ENCODE results near the gene PLEKHG4.

The PLEKHG4 gene

GRCh38 chr16:67260426-67261063, 18.8 kb upstream of the PLEKHG4 start:
- DNase-seq (ENCODE audit: low read depth, low spot score): peak; percentile 70

- DNase-seq (ENCODE audit: low read depth, low spot score): peak; percentile 18
These were observed 16.1 kb upstream of the PLEKHG4 start for GRCh38 chr16:67263201-67263600.

GRCh38 chr16:67264277-67264676, 15.1 kb upstream of the PLEKHG4 start:
- no peak for DNase-seq (ENCODE audit: low read depth, low spot score)

- DNase-seq (ENCODE audit: low read depth, low spot score): no peak
These were observed 14.5 kb upstream of the PLEKHG4 start for GRCh38 chr16:67264866-67265265.

GRCh38 chr16:67265834-67266233, 13.5 kb upstream of the PLEKHG4 start:
- DNase-seq (ENCODE audit: low read depth, low spot score): no peak

GRCh38 chr16:67268136-67268579, 11.2 kb upstream of the PLEKHG4 start:
- peak; percentile 81 for DNase-seq (ENCODE audit: low read depth, low spot score)

GRCh38 chr16:67269766-67270165, 9.6 kb upstream of the PLEKHG4 start:
- DNase-seq (ENCODE audit: low read depth, low spot score): peak; percentile 65

- no peak for DNase-seq (ENCODE audit: low read depth, low spot score)
These were observed 8.4 kb upstream of the PLEKHG4 start for GRCh38 chr16:67270931-67271338.

- no peak for DNase-seq (ENCODE audit: low read depth, low spot score)
These were observed 7.9 kb upstream of the PLEKHG4 start for GRCh38 chr16:67271446-67271845.

GRCh38 chr16:67275321-67275720, 4.0 kb upstream of the PLEKHG4 start:
- no peak for DNase-seq (ENCODE audit: low read depth, low spot score)

- no peak for DNase-seq (ENCODE audit: low read depth, low spot score)
These were observed 1.9 kb upstream of the PLEKHG4 start for GRCh38 chr16:67277294-67277998.

GRCh38 chr16:67277999-67278772, 1.1 kb upstream of the PLEKHG4 start:
- no peak for DNase-seq (ENCODE audit: low read depth, low spot score)

- no peak for DNase-seq (ENCODE audit: low read depth, low spot score)
These were observed 498 bp upstream of the PLEKHG4 start for GRCh38 chr16:67278773-67279295.

GRCh38 chr16:67280090-67281015, 1.0 kb downstream of the PLEKHG4 start:
- DNase-seq (ENCODE audit: low read depth, low spot score): no peak

GRCh38 chr16:67281536-67282446, 2.5 kb downstream of the PLEKHG4 start:
- DNase-seq (ENCODE audit: low read depth, low spot score): no peak

- DNase-seq (ENCODE audit: low read depth, low spot score): no peak
These were observed 3.1 kb downstream of the PLEKHG4 start for GRCh38 chr16:67282447-67282805.

GRCh38 chr16:67283039-67283825, 3.9 kb downstream of the PLEKHG4 start:
- DNase-seq (ENCODE audit: low read depth, low spot score): no peak

GRCh38 chr16:67283826-67284555, 4.7 kb downstream of the PLEKHG4 start:
- no peak for DNase-seq (ENCODE audit: low read depth, low spot score)
